ENCODE results near the gene SEMA3E. TPM values are rescaled to one million over a fixed set of nuclear protein-coding genes. Genes with fewer than 3 reads are reported as not detected.
"Not testable (repeated sequence)": the region's sequence is repeated elsewhere in the genome, so short reads cannot be mapped to it uniquely, and the experiment has no call there.

The SEMA3E gene
- polyA plus RNA-seq, 2 donors, result 0.14 to 0.28 TPM

DNA sequence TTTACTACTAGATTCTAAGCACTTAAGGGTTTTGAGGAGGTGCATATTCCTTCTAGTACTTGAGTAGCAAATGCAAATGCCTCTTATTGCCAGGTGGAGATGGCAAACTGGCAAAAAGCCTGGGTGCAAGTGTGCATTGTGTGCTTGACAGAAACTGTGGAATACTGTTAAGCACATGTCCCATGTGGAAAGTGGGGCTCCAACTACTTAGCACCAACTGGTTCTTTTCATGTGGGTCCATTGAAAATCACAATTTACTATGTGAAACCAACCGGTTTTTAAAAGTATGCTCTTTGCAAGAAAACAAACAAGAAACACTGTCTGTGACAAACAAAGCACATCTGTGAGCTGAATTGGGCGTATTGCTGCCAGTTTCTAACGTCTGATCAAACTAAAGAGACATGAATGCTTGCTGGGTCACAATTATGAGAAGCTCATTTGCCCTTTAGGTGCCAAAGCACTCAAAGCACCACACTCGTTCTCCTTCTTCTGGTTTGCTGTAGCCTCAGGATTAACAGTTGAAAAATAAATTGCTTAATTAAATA is 197.4 kb downstream of the SEMA3E start:
- no peaks in the 10 kb centered on the region for H3K4me1 ChIP-seq (ENCODE audit: control insufficient read depth in 2 of 2, insufficient read depth in 2 of 2, low read length in 1 of 2)
- no peaks in the 10 kb centered on the region for H3K9me3 ChIP-seq (ENCODE audit: control insufficient read depth in 2 of 2, insufficient read depth in 1 of 2, low read depth in 1 of 2, low read length in 1 of 2)
- H3K36me3 ChIP-seq (ENCODE audit: control insufficient read depth in 2 of 2, insufficient read depth in 2 of 2, low read length in 1 of 2), result no peaks in the 10 kb centered on the region
- H3K27me3 ChIP-seq (ENCODE audit: control insufficient read depth in 1 of 2, insufficient read depth in 2 of 2, low read length in 2 of 2), result no peaks in the 10 kb centered on the region
- H3K4me3 ChIP-seq (ENCODE audit: low read depth in 1 of 2, low read length in 2 of 2), result no peak overlapping the region
- WGBS, 2 donors, result 54 to 63% methylated on average over 4 of the region's 4 CpGs
- no peak overlapping the region for H3K27ac ChIP-seq (ENCODE audit: low read depth in 2 of 2, low read length in 1 of 2)

- Histone ChIP-seq H3K4me3 (ENCODE audit: low read depth in 1 of 2, low read length in 2 of 2) (no peak overlapping the region), H3K27me3 (ENCODE audit: control insufficient read depth in 1 of 2, insufficient read depth in 2 of 2, low read length in 2 of 2) (no peaks in the 10 kb centered on the region), H3K4me1 (ENCODE audit: control insufficient read depth in 2 of 2, insufficient read depth in 2 of 2, low read length in 1 of 2) (no peaks in the 10 kb centered on the region), H3K36me3 (ENCODE audit: control insufficient read depth in 2 of 2, insufficient read depth in 2 of 2, low read length in 1 of 2) (no peaks in the 10 kb centered on the region), H3K27ac (ENCODE audit: low read depth in 2 of 2, low read length in 1 of 2) (no peak overlapping the region), H3K9me3 (ENCODE audit: control insufficient read depth in 2 of 2, insufficient read depth in 1 of 2, low read depth in 1 of 2, low read length in 1 of 2) (no peaks in the 10 kb centered on the region)
Measured at GRCh38 chr7:83449781-83450180, 199.2 kb downstream of the SEMA3E start.

- H3K4me1 ChIP-seq (ENCODE audit: control insufficient read depth in 2 of 2, insufficient read depth in 2 of 2, low read length in 1 of 2), result no peaks in the 10 kb centered on the region
- whole genome bisulfite sequencing, 2 donors, result 67 to 70% methylated on average over 2 of the region's 2 CpGs
Measured at GRCh38 chr7:83447681-83448080, 201.3 kb downstream of the SEMA3E start.

GRCh38 chr7:83446102-83446669 is 202.8 kb downstream of the SEMA3E start:
- 53 to 55% methylated on average over 4 of the region's 4 CpGs for WGBS, 2 donors
- Histone ChIP-seq H3K27ac (ENCODE audit: low read depth in 2 of 2, low read length in 1 of 2) (no peak overlapping the region), H3K36me3 (ENCODE audit: control insufficient read depth in 2 of 2, insufficient read depth in 2 of 2, low read length in 1 of 2) (no peaks in the 10 kb centered on the region), H3K4me1 (ENCODE audit: control insufficient read depth in 2 of 2, insufficient read depth in 2 of 2, low read length in 1 of 2) (no peaks in the 10 kb centered on the region), H3K27me3 (ENCODE audit: control insufficient read depth in 1 of 2, insufficient read depth in 2 of 2, low read length in 2 of 2) (no peaks in the 10 kb centered on the region), H3K4me3 (ENCODE audit: low read depth in 1 of 2, low read length in 2 of 2) (no peak overlapping the region), H3K9me3 (ENCODE audit: control insufficient read depth in 2 of 2, insufficient read depth in 1 of 2, low read depth in 1 of 2, low read length in 1 of 2) (no peaks in the 10 kb centered on the region)

More at GRCh38 chr7:83447681-83448080, 201.3 kb downstream of the SEMA3E start:
- no peak overlapping the region for H3K4me3 ChIP-seq (ENCODE audit: low read depth in 1 of 2, low read length in 2 of 2)
- H3K36me3 ChIP-seq (ENCODE audit: control insufficient read depth in 2 of 2, insufficient read depth in 2 of 2, low read length in 1 of 2), result no peaks in the 10 kb centered on the region
- H3K27ac ChIP-seq (ENCODE audit: low read depth in 2 of 2, low read length in 1 of 2), result no peak overlapping the region
- H3K27me3 ChIP-seq (ENCODE audit: control insufficient read depth in 1 of 2, insufficient read depth in 2 of 2, low read length in 2 of 2), result no peaks in the 10 kb centered on the region
- H3K9me3 ChIP-seq (ENCODE audit: control insufficient read depth in 2 of 2, insufficient read depth in 1 of 2, low read depth in 1 of 2, low read length in 1 of 2), result no peaks in the 10 kb centered on the region

GRCh38 chr7:83442911-83443310 is 206.0 kb downstream of the SEMA3E start:
- H3K4me3 ChIP-seq (ENCODE audit: low read depth in 1 of 2, low read length in 2 of 2), result no peak overlapping the region
- H3K27ac ChIP-seq (ENCODE audit: low read depth in 2 of 2, low read length in 1 of 2), result no peak overlapping the region
- H3K36me3 ChIP-seq (ENCODE audit: control insufficient read depth in 2 of 2, insufficient read depth in 2 of 2, low read length in 1 of 2), result no peaks in the 10 kb centered on the region
- H3K27me3 ChIP-seq (ENCODE audit: control insufficient read depth in 1 of 2, insufficient read depth in 2 of 2, low read length in 2 of 2), result no peaks in the 10 kb centered on the region
- H3K4me1 ChIP-seq (ENCODE audit: control insufficient read depth in 2 of 2, insufficient read depth in 2 of 2, low read length in 1 of 2), result no peaks in the 10 kb centered on the region
- no peaks in the 10 kb centered on the region for H3K9me3 ChIP-seq (ENCODE audit: control insufficient read depth in 2 of 2, insufficient read depth in 1 of 2, low read depth in 1 of 2, low read length in 1 of 2)
- 79 to 80% methylated on average over 3 of the region's 3 CpGs for WGBS, 2 donors

- H3K4me1 ChIP-seq (ENCODE audit: control insufficient read depth in 2 of 2, insufficient read depth in 2 of 2, low read length in 1 of 2), result no peaks in the 10 kb centered on the region
- 68 to 84% methylated on average over 4 of the region's 4 CpGs for WGBS, 2 donors
- no peaks in the 10 kb centered on the region for H3K9me3 ChIP-seq (ENCODE audit: control insufficient read depth in 2 of 2, insufficient read depth in 1 of 2, low read depth in 1 of 2, low read length in 1 of 2)
- H3K27ac ChIP-seq (ENCODE audit: low read depth in 2 of 2, low read length in 1 of 2), result no peak overlapping the region
- no peaks in the 10 kb centered on the region for H3K36me3 ChIP-seq (ENCODE audit: control insufficient read depth in 2 of 2, insufficient read depth in 2 of 2, low read length in 1 of 2)
- no peaks in the 10 kb centered on the region for H3K27me3 ChIP-seq (ENCODE audit: control insufficient read depth in 1 of 2, insufficient read depth in 2 of 2, low read length in 2 of 2)
- no peak overlapping the region for H3K4me3 ChIP-seq (ENCODE audit: low read depth in 1 of 2, low read length in 2 of 2)
Measured at GRCh38 chr7:83439026-83439425, 209.9 kb downstream of the SEMA3E start.

- WGBS, 2 donors, result 89 to 90% methylated on average over 5 of the region's 5 CpGs
- not testable (repeated sequence) for H3K27ac ChIP-seq (ENCODE audit: low read depth in 2 of 2, low read length in 1 of 2); H3K27me3 ChIP-seq (ENCODE audit: control insufficient read depth in 1 of 2, insufficient read depth in 2 of 2, low read length in 2 of 2); H3K36me3 ChIP-seq (ENCODE audit: control insufficient read depth in 2 of 2, insufficient read depth in 2 of 2, low read length in 1 of 2); H3K4me3 ChIP-seq (ENCODE audit: low read depth in 1 of 2, low read length in 2 of 2); H3K4me1 ChIP-seq (ENCODE audit: control insufficient read depth in 2 of 2, insufficient read depth in 2 of 2, low read length in 1 of 2); H3K9me3 ChIP-seq (ENCODE audit: control insufficient read depth in 2 of 2, insufficient read depth in 1 of 2, low read depth in 1 of 2, low read length in 1 of 2)
Measured at GRCh38 chr7:83430289-83430688, 218.7 kb downstream of the SEMA3E start.

- H3K36me3 ChIP-seq (ENCODE audit: control insufficient read depth in 2 of 2, insufficient read depth in 2 of 2, low read length in 1 of 2), result no peaks in the 10 kb centered on the region
- no peaks in the 10 kb centered on the region for H3K27me3 ChIP-seq (ENCODE audit: control insufficient read depth in 1 of 2, insufficient read depth in 2 of 2, low read length in 2 of 2)
- WGBS, 2 donors, result 20 to 22% methylated on average over 2 of the region's 2 CpGs
- no peaks in the 10 kb centered on the region for H3K4me1 ChIP-seq (ENCODE audit: control insufficient read depth in 2 of 2, insufficient read depth in 2 of 2, low read length in 1 of 2)
- H3K27ac ChIP-seq (ENCODE audit: low read depth in 2 of 2, low read length in 1 of 2), result no peak overlapping the region
- H3K9me3 ChIP-seq (ENCODE audit: control insufficient read depth in 2 of 2, insufficient read depth in 1 of 2, low read depth in 1 of 2, low read length in 1 of 2), result no peaks in the 10 kb centered on the region
- H3K4me3 ChIP-seq (ENCODE audit: low read depth in 1 of 2, low read length in 2 of 2), result no peak overlapping the region
Measured at GRCh38 chr7:83429493-83429892, 219.4 kb downstream of the SEMA3E start.

DNA sequence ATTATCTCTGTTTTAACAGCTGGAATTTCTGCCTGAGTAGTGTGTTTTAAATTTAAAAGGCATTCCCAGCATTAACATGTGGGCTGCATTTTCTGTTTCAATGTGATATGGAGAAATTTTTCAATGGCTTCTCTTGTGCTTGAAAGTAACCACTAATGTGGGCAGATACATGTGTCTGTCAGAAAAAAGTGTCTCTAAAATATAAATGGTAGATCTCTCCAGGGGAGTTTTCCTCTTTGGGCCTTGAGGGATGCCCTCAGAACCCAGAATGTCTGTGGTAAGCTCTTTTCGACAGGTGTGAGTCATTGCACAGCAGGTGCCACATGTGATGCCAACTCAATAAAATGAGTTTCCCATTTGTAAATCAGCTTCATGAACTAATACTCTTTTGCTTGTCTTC is 221.1 kb downstream of the SEMA3E start:
- Histone ChIP-seq H3K4me1 (ENCODE audit: control insufficient read depth in 2 of 2, insufficient read depth in 2 of 2, low read length in 1 of 2) (no peaks in the 10 kb centered on the region), H3K27me3 (ENCODE audit: control insufficient read depth in 1 of 2, insufficient read depth in 2 of 2, low read length in 2 of 2) (no peaks in the 10 kb centered on the region), H3K4me3 (ENCODE audit: low read depth in 1 of 2, low read length in 2 of 2) (no peak overlapping the region), H3K27ac (ENCODE audit: low read depth in 2 of 2, low read length in 1 of 2) (no peak overlapping the region), H3K36me3 (ENCODE audit: control insufficient read depth in 2 of 2, insufficient read depth in 2 of 2, low read length in 1 of 2) (no peaks in the 10 kb centered on the region), H3K9me3 (ENCODE audit: control insufficient read depth in 2 of 2, insufficient read depth in 1 of 2, low read depth in 1 of 2, low read length in 1 of 2) (no peaks in the 10 kb centered on the region)
- 58 to 61% methylated on average over 1 of the region's 1 CpG for WGBS, 2 donors

GRCh38 chr7:83426325-83426724 is 222.6 kb downstream of the SEMA3E start:
- Histone ChIP-seq H3K27me3 (ENCODE audit: control insufficient read depth in 1 of 2, insufficient read depth in 2 of 2, low read length in 2 of 2) (no peaks in the 10 kb centered on the region), H3K9me3 (ENCODE audit: control insufficient read depth in 2 of 2, insufficient read depth in 1 of 2, low read depth in 1 of 2, low read length in 1 of 2) (no peaks in the 10 kb centered on the region), H3K4me3 (ENCODE audit: low read depth in 1 of 2, low read length in 2 of 2) (no peak overlapping the region), H3K4me1 (ENCODE audit: control insufficient read depth in 2 of 2, insufficient read depth in 2 of 2, low read length in 1 of 2) (no peaks in the 10 kb centered on the region), H3K36me3 (ENCODE audit: control insufficient read depth in 2 of 2, insufficient read depth in 2 of 2, low read length in 1 of 2) (no peaks in the 10 kb centered on the region), H3K27ac (ENCODE audit: low read depth in 2 of 2, low read length in 1 of 2) (no peak overlapping the region)
- WGBS, 2 donors, result 81 to 85% methylated on average over 3 of the region's 3 CpGs
